Prostate gland (tissue), 2 donors: ENCODE data around the gene BTLA.

Experiments used
- CTCF ChIP-seq, 4 experiments: fragments of 200-600 bp in 2 of 4; fragments of 450-650 bp in 2 of 4; sonication (generic) in 2 of 4; IDR thresholded peaks; 1 replicate in 3 of 4; 2 replicates in 1 of 4; pipeline ENCODE4 v1.5.1; 2016 to 2019; ENCODE audit warnings: antibody characterized with exemption in 4 of 4, mild to moderate bottlenecking in 2 of 4, moderate library complexity in 2 of 4
- POLR2A ChIP-seq: fragments of 450-650 bp; IDR thresholded peaks from one replicate; pipeline ENCODE4 v1.6.1; 2016; ENCODE audit warnings: antibody characterized with exemption, mild to moderate bottlenecking
- POLR2AphosphoS5 ChIP-seq: sonication (generic); formaldehyde crosslinking; IDR thresholded peaks from one replicate; pipeline ENCODE4 v1.6.1; 2017; ENCODE audit warnings: antibody characterized with exemption

- no peak for TF ChIP-seq CTCF (IDR thresholded peaks at IDR 0.05)
- no peak for TF ChIP-seq POLR2AphosphoS5
- TF ChIP-seq POLR2A: no peak
Measured at GRCh38 chr3:112514527-112515128, 15.4 kb upstream of the BTLA start.
